Adrenal gland (tissue), 12 donors: Measurements from ENCODE around the gene GPR137C. TPM values are rescaled to one million over a fixed set of nuclear protein-coding genes. Genes with fewer than 3 reads are reported as not detected.

Experiments
- DNase-seq, 7 donors: peaks; one replicate each; pipeline ENCODE4 v3.0.0-alpha.2; 2019 to 2020
- H3K27ac ChIP-seq, 5 donors: fragments of 200-600 bp; sonication (generic) in 4 of 5; 1 replicate in 3 of 5; 2 replicates in 2 of 5; pipeline versions ENCODE4 v1.5.1 to v1.8.0; 2016 to 2020; ENCODE audit warnings: mild to moderate bottlenecking in 1 of 5
- H3K27me3 ChIP-seq: fragments of 200-600 bp; 2 replicates; pipeline ENCODE4 v1.8.0; 2021
- H3K36me3 ChIP-seq, 2 donors: fragments of 200-600 bp; replicated peaks in 1 of 2; 1 replicate in 1 of 2; 2 replicates in 1 of 2; pipeline versions ENCODE4 v1.5.1 to v1.8.0; 2018 to 2022
- H3K4me1 ChIP-seq, 2 donors: fragments of 200-600 bp; replicated peaks in 1 of 2; 1 replicate in 1 of 2; 2 replicates in 1 of 2; pipeline versions ENCODE4 v1.5.1 to v1.8.0; 2018 to 2021
- H3K4me3 ChIP-seq, 4 donors: fragments of 200-600 bp; sonication (generic) in 3 of 4; one replicate each; pipeline ENCODE4 v1.5.1; 2016 to 2018
- H3K9me3 ChIP-seq, 3 donors: fragments of 200-600 bp; sonication (generic) in 1 of 3; replicated peaks in 1 of 3; 1 replicate in 2 of 3; 2 replicates in 1 of 3; pipeline versions ENCODE4 v1.5.1 to v1.8.0; 2016 to 2021
- CTCF ChIP-seq, 6 experiments: fragments of 450-650 bp in 4 of 6; fragments of 200-600 bp in 2 of 6; sonication (generic) in 1 of 6; IDR thresholded peaks; 1 replicate in 5 of 6; 2 replicates in 1 of 6; pipeline versions ENCODE4 v1.5.1 to v1.8.0; 2016 to 2021; ENCODE audit warnings: antibody characterized with exemption in 6 of 6, mild to moderate bottlenecking in 2 of 6, moderate library complexity in 1 of 6
- POLR2A ChIP-seq, 2 donors: fragments of 450-650 bp; IDR thresholded peaks; one replicate each; pipeline ENCODE4 v1.6.1; 2017; ENCODE audit warnings: antibody characterized with exemption in 2 of 2, mild to moderate bottlenecking in 2 of 2, moderate library complexity in 1 of 2
- WGBS, 4 donors: extraction: QIAGEN DNeasy Blood & Tissue Kit in 2 of 4; methylation state at CpG; one replicate each; pipeline versions ENCODE4 v1.1.5 to v1.1.7; 2013 to 2017; 5-methylcytosine and 5-hydroxymethylcytosine counted together
- intact Hi-C, 2 donors: fragments of 100-400 bp; cut with DNase I; formaldehyde crosslinking; loops; one replicate each; pipeline versions ENCODE4 v1.14.1 to v1.15.0; 2022 to 2023
- polyA plus RNA-seq, 3 donors: library from polyadenylated mRNA; stranded (reverse); fragments of 200-250 nt in 2 of 3; fragments of 350-450 nt in 1 of 3; fragmentation: Illumina TruSeq in 1 of 3; extraction: RNeasy Lipid Tissue Mini Kit (QIAGEN cat#74804) in 1 of 3; gene quantifications; one replicate each; pipeline ENCODE4 v1.2.3, GENCODE V29; 2013 to 2014
- total RNA-seq, 9 donors: library from RNA; depleted of rRNA in 4 of 9; stranded (reverse); fragments of >200 nt in 4 of 9; fragments of 120-200 nt in 1 of 9; fragmentation: NEBNext Ultra II Directional in 1 of 9; extraction: Animal tissue kit (Norgen Biotek cat#: 25700) in 1 of 9; gene quantifications; one replicate each; pipeline versions ENCODE4 v1.1.0 to v1.2.4, GENCODE V29; 2013 to 2023
- donor health status: healthy with polysubstance abuse.
- donor health status: Bipolar disorder and iron deficiency.
- donor health status: DM: yes; HTN: yes; CAD: no.
- donor health status: DM: no; HTN: no; CAD: no.
- donor health status: DM: no; HTN: no; CAD: no.
- donor health status: DM: yes; HTN: yes; CAD: no.

GPR137C gene
- total and polyA plus RNA-seq, 12 donors = 0.09 to 2.8 (median 0.66) TPM

GRCh38 chr14:52536269-52536668 is 16.4 kb upstream of the GPR137C start:
- H3K27ac ChIP-seq = no peak overlapping the region
- TF ChIP-seq CTCF (IDR thresholded peaks at IDR 0.05) (no peak), POLR2A (IDR thresholded peaks at IDR 0.05) (no peak)
- intact Hi-C loops = no loop called here
- 89 to 93% (median 90%) methylated on average over 3 of the region's 3 CpGs for WGBS, 4 donors
- H3K9me3 ChIP-seq = no peaks in the 10 kb centered on the region
- H3K4me1 ChIP-seq = no peaks in the 10 kb centered on the region
- no peak overlapping the region for H3K4me3 ChIP-seq
- no peak for DNase-seq
- H3K27me3 ChIP-seq = no peaks in the 10 kb centered on the region
- no peaks in the 10 kb centered on the region for H3K36me3 ChIP-seq

- no peaks in the 10 kb centered on the region for H3K9me3 ChIP-seq
- no peak for DNase-seq
- 74 to 78% (median 75%) methylated on average over 2 of the region's 2 CpGs for WGBS, 4 donors
- no peak overlapping the region for H3K27ac ChIP-seq
- no peaks in the 10 kb centered on the region for H3K4me1 ChIP-seq
- H3K4me3 ChIP-seq = no peak overlapping the region
- intact Hi-C loops = no loop called here
- TF ChIP-seq POLR2A (IDR thresholded peaks at IDR 0.05) (no peak), CTCF (IDR thresholded peaks at IDR 0.05) (no peak)
- H3K27me3 ChIP-seq = no peaks in the 10 kb centered on the region
- H3K36me3 ChIP-seq = no peaks in the 10 kb centered on the region
Observed at GRCh38 chr14:52538623-52539022, 14.0 kb upstream of the GPR137C start.

- DNase-seq = no peak
- no peaks in the 10 kb centered on the region for H3K27me3 ChIP-seq
- no peak overlapping the region for H3K27ac ChIP-seq
- TF ChIP-seq POLR2A (IDR thresholded peaks at IDR 0.05) = no peak
- TF ChIP-seq CTCF (IDR thresholded peaks at IDR 0.05) = no peak
- WGBS, 4 donors = 85 to 90% (median 86%) methylated on average over 7 of the region's 7 CpGs
- no peak overlapping the region for H3K4me3 ChIP-seq
- no peaks in the 10 kb centered on the region for H3K36me3 ChIP-seq
- peaks cover 0 to 9% of the 10 kb centered on the region in 2 donors for H3K4me1 ChIP-seq
- intact Hi-C loops = loop anchor here in 1 of 2 donors (10.0 kb wide), 1 partner anchor 149 kb away; the partner anchor contains the start of gene ERO1A
- no peaks in the 10 kb centered on the region for H3K9me3 ChIP-seq
Observed at GRCh38 chr14:52545584-52546317, 6.9 kb upstream of the GPR137C start.

- TF ChIP-seq POLR2A (IDR thresholded peaks at IDR 0.05) (no peak), CTCF (IDR thresholded peaks at IDR 0.05) (no peak)
- peaks cover 0 to 15% of the 10 kb centered on the region in 2 donors for H3K4me1 ChIP-seq
- no peaks in the 10 kb centered on the region for H3K36me3 ChIP-seq
- DNase-seq = no peak
- H3K4me3 ChIP-seq = no peak overlapping the region
- no peak overlapping the region for H3K27ac ChIP-seq
- WGBS, 4 donors = 87 to 93% (median 91%) methylated on average over 3 to 4 of the region's 4 CpGs
- no peaks in the 10 kb centered on the region for H3K27me3 ChIP-seq
- H3K9me3 ChIP-seq = no peaks in the 10 kb centered on the region
- intact Hi-C loops = loop anchor here in 1 of 2 donors (10.0 kb wide), 1 partner anchor 149 kb away; the partner anchor contains the start of gene ERO1A
Observed at GRCh38 chr14:52546318-52546670, 6.3 kb upstream of the GPR137C start.
